Measurements from ENCODE around the gene LAMA5.

Gene LAMA5

GRCh38 chr20:62326559-62326958, 40.6 kb downstream of the LAMA5 start:
- no peak for DNase-seq

- DNase-seq, result no peak
Observed at GRCh38 chr20:62325172-62325905, 41.8 kb downstream of the LAMA5 start.

GRCh38 chr20:62323980-62324906, 42.9 kb downstream of the LAMA5 start:
- DNase-seq, result no peak

- DNase-seq, result no peak
Observed at GRCh38 chr20:62323146-62323979, 43.7 kb downstream of the LAMA5 start.

- DNase-seq, result no peak
Observed at GRCh38 chr20:62322492-62323041, 44.5 kb downstream of the LAMA5 start.

GRCh38 chr20:62321975-62322374, 45.1 kb downstream of the LAMA5 start:
- DNase-seq, result no peak

- DNase-seq, result no peak
Observed at GRCh38 chr20:62321521-62321948, 45.6 kb downstream of the LAMA5 start.

- DNase-seq, result no peak
Observed at GRCh38 chr20:62320581-62321354, 46.3 kb downstream of the LAMA5 start.

- no peak for DNase-seq
Observed at GRCh38 chr20:62319346-62319909, 47.7 kb downstream of the LAMA5 start.

GRCh38 chr20:62318400-62319345, 48.4 kb downstream of the LAMA5 start:
- DNase-seq, result no peak

GRCh38 chr20:62317167-62317655, 49.9 kb downstream of the LAMA5 start:
- no peak for DNase-seq

- no peak for DNase-seq
Observed at GRCh38 chr20:62316331-62317166, 50.6 kb downstream of the LAMA5 start.

GRCh38 chr20:62315773-62316172, 51.3 kb downstream of the LAMA5 start:
- no peak for DNase-seq

- no peak for DNase-seq
Observed at GRCh38 chr20:62314711-62315302, 52.3 kb downstream of the LAMA5 start.

GRCh38 chr20:62314339-62314638, 52.8 kb downstream of the LAMA5 start:
- DNase-seq, result no peak

GRCh38 chr20:62313460-62314338, 53.4 kb downstream of the LAMA5 start:
- DNase-seq, result no peak

GRCh38 chr20:62313021-62313420, 54.1 kb downstream of the LAMA5 start:
- DNase-seq, result no peak

GRCh38 chr20:62312662-62312977, 54.5 kb downstream of the LAMA5 start:
- DNase-seq, result no peak
